Fibroblast of villous mesenchyme (primary cell): Measurements from ENCODE around the gene HNRNPA1. TPM values are rescaled to one million over a fixed set of nuclear protein-coding genes. Genes with fewer than 3 reads are reported as not detected.
"Not testable (repeated sequence)": the region's sequence is repeated elsewhere in the genome, so short reads cannot be mapped to it uniquely, and the experiment has no call there.

Source experiments
- DNase-seq: peaks from one replicate; pipeline ENCODE4 v3.0.0-alpha.2; 2010; ENCODE audit warnings: low read depth
- H3K4me3 ChIP-seq: 2 replicates; pipeline ENCODE4 v1.5.1; 2011; ENCODE audit warnings: low read depth, mild to moderate bottlenecking, low read length
- CTCF ChIP-seq: IDR thresholded peaks from 2 replicates; pipeline ENCODE4 v1.5.1; 2012; ENCODE audit warnings: low read depth, mild to moderate bottlenecking, low read length; ENCODE audit not compliant: insufficient read depth
- total RNA-seq: library from RNA; depleted of rRNA; stranded (reverse); fragments of >200 nt; gene quantifications from 2 replicates; pipeline ENCODE4 v1.2.3, GENCODE V29; 2012

HNRNPA1 gene
- total RNA-seq, 1 donor, result 251 TPM

GRCh38 chr12:54272214-54272613, 8.3 kb upstream of the HNRNPA1 start:
- no peak for DNase-seq
- no peak overlapping the region for H3K4me3 ChIP-seq
- TF ChIP-seq CTCF, result no peak

- no peak for TF ChIP-seq CTCF
- no peak overlapping the region for H3K4me3 ChIP-seq
- no peak for DNase-seq
These were observed 6.5 kb upstream of the HNRNPA1 start for GRCh38 chr12:54273981-54274380.

- no peak for TF ChIP-seq CTCF
- no peak overlapping the region for H3K4me3 ChIP-seq
- DNase-seq, result no peak
These were observed 4.2 kb upstream of the HNRNPA1 start for GRCh38 chr12:54276368-54276767.

GRCh38 chr12:54277823-54278276, 2.7 kb upstream of the HNRNPA1 start:
- peak overlapping the region; percentile 99 for H3K4me3 ChIP-seq
- DNase-seq, result no peak
- TF ChIP-seq CTCF, result no peak

GRCh38 chr12:54279227-54279631, 1.3 kb upstream of the HNRNPA1 start:
- peak overlapping the region; percentile 99 for H3K4me3 ChIP-seq
- DNase-seq, result no peak
- TF ChIP-seq CTCF, result no peak

GRCh38 chr12:54279632-54280467, 676 bp upstream of the HNRNPA1 start, which contains the start of gene CBX5:
Gene CBX5 (minus strand): TSS chr12:54280122. CDS start chr12:54257650, 22,472 bp downstream.
- TF ChIP-seq CTCF, result no peak
- H3K4me3 ChIP-seq, result peak within 1 kb of the TSS; percentile 99
- peak; percentile 100 for DNase-seq

- H3K4me3 ChIP-seq, result peak overlapping the region; percentile 99
- DNase-seq, result not testable (repeated sequence)
These were observed 724 bp downstream of the HNRNPA1 start for GRCh38 chr12:54281261-54281638.

- DNase-seq, result not testable (repeated sequence)
- H3K4me3 ChIP-seq, result peak overlapping the region; percentile 99
These were observed 1.2 kb downstream of the HNRNPA1 start for GRCh38 chr12:54281694-54282093.
